A549 treated with CORT108297 at 1 μM for 4 hours (cell line): Measurements from ENCODE around the gene POLR3C. TPM values are rescaled to one million over a fixed set of nuclear protein-coding genes. Genes with fewer than 3 reads are reported as not detected.

ENCODE experiments used
- total RNA-seq: library from RNA; stranded (reverse); fragments of 200-300 nt; extraction: Qiagen RNA extraction; gene quantifications from 5 replicates; pipeline ENCODE4 v1.2.3, GENCODE V29; 2022

Gene POLR3C, protein sequence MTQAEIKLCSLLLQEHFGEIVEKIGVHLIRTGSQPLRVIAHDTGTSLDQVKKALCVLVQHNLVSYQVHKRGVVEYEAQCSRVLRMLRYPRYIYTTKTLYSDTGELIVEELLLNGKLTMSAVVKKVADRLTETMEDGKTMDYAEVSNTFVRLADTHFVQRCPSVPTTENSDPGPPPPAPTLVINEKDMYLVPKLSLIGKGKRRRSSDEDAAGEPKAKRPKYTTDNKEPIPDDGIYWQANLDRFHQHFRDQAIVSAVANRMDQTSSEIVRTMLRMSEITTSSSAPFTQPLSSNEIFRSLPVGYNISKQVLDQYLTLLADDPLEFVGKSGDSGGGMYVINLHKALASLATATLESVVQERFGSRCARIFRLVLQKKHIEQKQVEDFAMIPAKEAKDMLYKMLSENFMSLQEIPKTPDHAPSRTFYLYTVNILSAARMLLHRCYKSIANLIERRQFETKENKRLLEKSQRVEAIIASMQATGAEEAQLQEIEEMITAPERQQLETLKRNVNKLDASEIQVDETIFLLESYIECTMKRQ
- 32.7 to 37.1 TPM (median 34.8 TPM) in 5 replicates for total RNA-seq

DNA sequence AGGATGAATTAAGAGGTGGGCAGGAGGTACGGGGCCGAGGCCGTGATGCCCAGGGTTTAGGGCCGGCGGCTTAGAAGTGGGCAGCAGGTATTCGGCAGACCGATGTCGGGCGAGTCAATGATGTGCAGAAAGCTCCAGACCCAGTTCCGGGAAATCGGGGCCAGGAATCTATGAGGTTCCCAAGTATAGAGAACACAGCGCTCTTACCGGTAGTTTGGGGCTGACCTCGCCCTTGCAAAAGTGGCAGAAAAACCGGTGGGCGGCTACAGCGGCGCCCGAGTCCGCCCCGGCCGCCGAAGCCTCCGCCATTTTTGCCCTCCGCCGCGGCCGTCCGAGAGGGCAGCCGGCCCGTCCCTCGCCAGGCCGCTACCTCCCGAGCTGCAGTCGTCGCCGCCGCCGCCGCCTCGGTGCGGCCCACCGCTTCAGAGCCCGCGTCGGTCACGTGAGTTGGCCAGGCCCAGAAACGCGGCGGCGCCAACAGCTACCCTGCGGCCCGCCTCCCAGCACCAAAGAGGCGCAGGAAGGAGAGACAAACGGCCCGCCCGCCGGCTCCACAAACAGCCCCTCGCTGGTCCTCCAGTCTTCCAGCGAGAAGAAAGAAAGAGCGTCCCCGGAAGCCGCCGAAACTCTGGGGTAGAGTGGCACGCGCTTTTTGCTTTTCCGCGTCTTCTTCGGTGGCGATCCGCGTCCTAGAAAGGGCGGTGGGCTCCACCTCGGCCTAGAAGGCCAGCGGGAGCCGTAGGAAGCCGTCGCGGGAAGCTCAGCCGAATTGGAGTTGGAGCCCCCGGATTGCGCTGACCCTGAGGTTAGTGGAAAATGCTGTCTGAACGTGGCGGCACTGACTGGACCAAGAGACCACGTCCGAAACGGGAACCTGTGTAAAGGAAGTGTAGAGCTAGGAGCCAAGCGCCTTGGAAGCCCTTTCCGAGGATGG lies at the start of gene POLR3C, which contains the start of gene RNF115:
POLR3C (plus strand) TSS at position 636 of the 934 bp plus-strand sequence. CDS start 1,577 bp downstream, outside the sequence.
RNF115 (minus strand) TSS at position 531 of the 934 bp plus-strand sequence; CDS start at position 309, 222 bp downstream.

GRCh38 chr1:145845514-145846161 lies 21.6 kb downstream of the POLR3C start, which contains the start of gene NUDT17:
Gene NUDT17 (plus strand): TSS chr1:145845630. CDS start chr1:145845641, 11 bp downstream.

GRCh38 chr1:145858901-145859490 lies 35.0 kb downstream of the POLR3C start, which contains the start of gene PIAS3:
Gene PIAS3 (minus strand): TSS chr1:145859081. CDS start chr1:145858990, 91 bp downstream.

DNA sequence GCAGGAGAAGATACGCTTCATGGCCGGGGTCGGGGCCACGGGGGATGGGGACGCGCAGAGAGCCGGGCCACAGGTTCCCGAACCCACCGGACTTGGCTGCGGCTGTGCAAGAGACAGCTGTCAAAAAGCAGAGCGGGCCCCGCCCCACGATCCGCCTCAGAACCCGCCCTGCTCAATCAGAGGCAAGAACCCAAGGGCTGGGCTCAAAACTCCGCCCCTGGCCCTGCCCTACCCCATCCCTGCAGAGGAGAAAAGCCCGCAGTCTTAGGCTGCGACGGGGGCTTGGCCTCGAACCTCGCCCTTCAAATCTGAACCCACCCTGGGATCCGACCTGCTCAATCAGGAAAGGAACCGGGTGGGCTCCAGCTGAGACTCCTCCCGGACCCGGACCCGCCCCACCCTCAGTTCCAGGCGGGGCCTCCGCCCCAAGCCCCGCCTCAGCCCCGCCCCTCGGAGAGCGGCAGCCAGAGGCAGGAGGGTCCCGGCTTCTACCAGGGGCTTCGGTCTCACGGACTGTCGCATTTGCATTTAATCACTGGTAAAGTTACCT lies 61.8 kb downstream of the POLR3C start, which contains the start of gene ANKRD35:
ANKRD35 (minus strand) TSS at position 129 of the 550 bp plus-strand sequence; CDS start at position 21, 108 bp downstream.

Other genes starting within 250 kb of the POLR3C start
- 14.4 to 16.0 TPM (median 14.9 TPM) in 5 replicates for gene GPR89A, start 216.2 kb upstream of the POLR3C start, total RNA-seq
- 0.66 to 0.99 TPM (median 0.77 TPM) in 5 replicates for gene PDZK1, start 116.8 kb upstream of the POLR3C start, total RNA-seq
- gene CD160, start 104.7 kb upstream of the POLR3C start, total RNA-seq: not detected in 5 replicates
- 9.8 to 11.3 TPM (median 10.7 TPM) in 5 replicates for gene RNF115, start 105 bp upstream of the POLR3C start, total RNA-seq
- gene NUDT17, start 21.4 kb downstream of the POLR3C start, total RNA-seq: 5.5 to 6.8 TPM (median 6.2 TPM) in 5 replicates
- gene PIAS3, start 34.9 kb downstream of the POLR3C start, total RNA-seq: 24.2 to 34.2 TPM (median 29.6 TPM) in 5 replicates
- gene ANKRD35, start 61.7 kb downstream of the POLR3C start, total RNA-seq: not detected in 5 replicates
- gene ITGA10, start 85.8 kb downstream of the POLR3C start, total RNA-seq: 0.34 to 0.70 TPM (median 0.58 TPM) in 5 replicates
- gene PEX11B, start 94.5 kb downstream of the POLR3C start, total RNA-seq: 23.1 to 28.9 TPM (median 27.6 TPM) in 5 replicates
- gene RBM8A, start 103.3 kb downstream of the POLR3C start, total RNA-seq: 191 to 243 TPM (median 201 TPM) in 5 replicates
- 8.6 to 11.1 TPM (median 9.3 TPM) in 5 replicates for gene LIX1L, start 133.8 kb downstream of the POLR3C start, total RNA-seq
- gene ANKRD34A, start 140.4 kb downstream of the POLR3C start, total RNA-seq: 0.10 to 0.23 TPM (median 0.16 TPM) in 5 replicates
- 9.2 to 11.6 TPM (median 10.5 TPM) in 5 replicates for gene POLR3GL, start 140.5 kb downstream of the POLR3C start, total RNA-seq
- 0.08 to 0.30 TPM (median 0.15 TPM) in 5 replicates for gene TXNIP, start 172.4 kb downstream of the POLR3C start, total RNA-seq
- gene HJV, start 197.5 kb downstream of the POLR3C start, total RNA-seq: not detected in 5 replicates